RWPE2 (cell line): Measurements from ENCODE around the gene STARD13.

Experiments used
- ATAC-seq: fragments of 200-7000 bp; cut with Tn5 transposase; 3 replicates; pipeline ENCODE4 v1.9.1; 2021; ENCODE audit warnings: low read depth
- DNase-seq: peaks from one replicate; pipeline ENCODE4 v3.0.0-alpha.2; 2020; ENCODE audit warnings: low spot score
- H3K27ac ChIP-seq: fragments of 450-650 bp; 2 replicates; pipeline ENCODE4 v1.5.1; 2017; ENCODE audit warnings: mild to moderate bottlenecking; ENCODE audit not compliant: poor library complexity, severe bottlenecking
- H3K27me3 ChIP-seq: fragments of 250-450 bp; sonication (Bioruptor Pico); 2 replicates; pipeline ENCODE4 v1.5.1; 2021; ENCODE audit warnings: mild to moderate bottlenecking, moderate library complexity; ENCODE audit not compliant: insufficient read depth, poor library complexity, severe bottlenecking
- H3K36me3 ChIP-seq: fragments of 250-450 bp; sonication (Bioruptor Pico); 2 replicates; pipeline ENCODE4 v1.5.1; 2020; ENCODE audit warnings: low read depth, mild to moderate bottlenecking, moderate library complexity
- H3K4me1 ChIP-seq: fragments of 250-450 bp; sonication (Bioruptor Pico); 2 replicates; pipeline ENCODE4 v1.5.1; 2021; ENCODE audit warnings: mild to moderate bottlenecking, moderate library complexity; ENCODE audit not compliant: insufficient read depth, poor library complexity, severe bottlenecking
- H3K4me3 ChIP-seq: fragments of 250-450 bp; sonication (Bioruptor Pico); 2 replicates; pipeline ENCODE4 v1.5.1; 2021; ENCODE audit warnings: mild to moderate bottlenecking, moderate library complexity; ENCODE audit not compliant: severe bottlenecking
- H3K9me3 ChIP-seq: fragments of 250-450 bp; sonication (Bioruptor Pico); 2 replicates; pipeline ENCODE4 v1.5.1; 2021; ENCODE audit warnings: mild to moderate bottlenecking, moderate library complexity; ENCODE audit not compliant: severe bottlenecking
- TF ChIP-seq, protein P1 (sequence below): fragments of 450-650 bp; IDR thresholded peaks from one replicate; pipeline ENCODE4 v1.5.1; 2017; ENCODE audit warnings: mild to moderate bottlenecking, moderate library complexity; ENCODE audit not compliant: poor library complexity, severe bottlenecking

Gene STARD13

DNA sequence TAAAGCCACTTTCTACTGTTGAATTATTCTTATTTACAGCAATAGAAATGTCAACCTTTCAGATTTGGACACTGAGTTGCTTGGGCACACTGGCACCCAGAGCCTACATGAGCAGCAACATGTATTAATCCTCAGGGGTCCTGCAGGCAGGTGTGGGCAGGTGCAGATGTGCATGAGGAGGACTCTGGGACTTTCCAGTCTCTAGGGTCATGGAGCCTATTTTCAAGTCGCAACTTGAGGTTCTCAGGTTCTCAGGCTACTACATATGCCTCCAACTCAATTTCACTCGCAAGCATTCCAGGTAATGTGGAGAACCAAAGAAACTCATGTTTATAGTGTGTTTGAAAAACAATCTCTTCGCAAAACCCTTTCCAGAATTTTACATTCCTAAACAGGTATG, 73.2 kb downstream of the STARD13 start:
- no peak overlapping the region for H3K4me3 ChIP-seq
- no peaks in the 10 kb centered on the region for H3K27me3 ChIP-seq
- DNase-seq (no peak), ATAC-seq (no peak)
- no peaks in the 10 kb centered on the region for H3K9me3 ChIP-seq
- H3K4me1 ChIP-seq: peaks cover 52% of the 10 kb centered on the region
- H3K27ac ChIP-seq: peak overlapping the region; percentile 57
- TF ChIP-seq, protein P1, sequence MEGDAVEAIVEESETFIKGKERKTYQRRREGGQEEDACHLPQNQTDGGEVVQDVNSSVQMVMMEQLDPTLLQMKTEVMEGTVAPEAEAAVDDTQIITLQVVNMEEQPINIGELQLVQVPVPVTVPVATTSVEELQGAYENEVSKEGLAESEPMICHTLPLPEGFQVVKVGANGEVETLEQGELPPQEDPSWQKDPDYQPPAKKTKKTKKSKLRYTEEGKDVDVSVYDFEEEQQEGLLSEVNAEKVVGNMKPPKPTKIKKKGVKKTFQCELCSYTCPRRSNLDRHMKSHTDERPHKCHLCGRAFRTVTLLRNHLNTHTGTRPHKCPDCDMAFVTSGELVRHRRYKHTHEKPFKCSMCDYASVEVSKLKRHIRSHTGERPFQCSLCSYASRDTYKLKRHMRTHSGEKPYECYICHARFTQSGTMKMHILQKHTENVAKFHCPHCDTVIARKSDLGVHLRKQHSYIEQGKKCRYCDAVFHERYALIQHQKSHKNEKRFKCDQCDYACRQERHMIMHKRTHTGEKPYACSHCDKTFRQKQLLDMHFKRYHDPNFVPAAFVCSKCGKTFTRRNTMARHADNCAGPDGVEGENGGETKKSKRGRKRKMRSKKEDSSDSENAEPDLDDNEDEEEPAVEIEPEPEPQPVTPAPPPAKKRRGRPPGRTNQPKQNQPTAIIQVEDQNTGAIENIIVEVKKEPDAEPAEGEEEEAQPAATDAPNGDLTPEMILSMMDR: no peak
- no peaks in the 10 kb centered on the region; the same call in 1 of the 2 replicates for H3K36me3 ChIP-seq

DNA sequence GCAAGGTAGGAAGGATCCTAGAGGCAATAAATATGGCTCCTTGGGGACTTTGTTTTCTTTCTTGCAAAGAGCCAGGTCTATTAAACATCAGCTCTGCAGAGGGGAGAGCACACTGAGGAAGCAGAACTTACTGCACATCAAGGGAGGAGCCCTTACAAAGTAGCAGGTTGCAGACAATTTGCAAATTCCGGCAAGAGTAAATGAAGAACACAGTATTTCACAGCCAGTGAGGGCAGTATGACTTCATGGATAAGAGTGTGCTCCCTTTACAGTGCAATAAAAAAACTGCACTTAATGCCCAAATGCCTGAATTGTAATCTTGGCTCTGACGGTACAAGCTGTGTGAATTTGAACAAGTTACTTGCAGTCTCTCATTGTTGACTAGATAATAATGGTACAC, 75.5 kb downstream of the STARD13 start:
- Histone ChIP-seq H3K27ac (no peak overlapping the region), H3K4me1 (peaks cover 50% of the 10 kb centered on the region), H3K9me3 (no peaks in the 10 kb centered on the region), H3K4me3 (no peak overlapping the region), H3K36me3 (peaks cover 12% of the 10 kb centered on the region), H3K27me3 (no peaks in the 10 kb centered on the region)
- ATAC-seq (no peak), DNase-seq (no peak)
- TF ChIP-seq, protein P1: no peak

DNA sequence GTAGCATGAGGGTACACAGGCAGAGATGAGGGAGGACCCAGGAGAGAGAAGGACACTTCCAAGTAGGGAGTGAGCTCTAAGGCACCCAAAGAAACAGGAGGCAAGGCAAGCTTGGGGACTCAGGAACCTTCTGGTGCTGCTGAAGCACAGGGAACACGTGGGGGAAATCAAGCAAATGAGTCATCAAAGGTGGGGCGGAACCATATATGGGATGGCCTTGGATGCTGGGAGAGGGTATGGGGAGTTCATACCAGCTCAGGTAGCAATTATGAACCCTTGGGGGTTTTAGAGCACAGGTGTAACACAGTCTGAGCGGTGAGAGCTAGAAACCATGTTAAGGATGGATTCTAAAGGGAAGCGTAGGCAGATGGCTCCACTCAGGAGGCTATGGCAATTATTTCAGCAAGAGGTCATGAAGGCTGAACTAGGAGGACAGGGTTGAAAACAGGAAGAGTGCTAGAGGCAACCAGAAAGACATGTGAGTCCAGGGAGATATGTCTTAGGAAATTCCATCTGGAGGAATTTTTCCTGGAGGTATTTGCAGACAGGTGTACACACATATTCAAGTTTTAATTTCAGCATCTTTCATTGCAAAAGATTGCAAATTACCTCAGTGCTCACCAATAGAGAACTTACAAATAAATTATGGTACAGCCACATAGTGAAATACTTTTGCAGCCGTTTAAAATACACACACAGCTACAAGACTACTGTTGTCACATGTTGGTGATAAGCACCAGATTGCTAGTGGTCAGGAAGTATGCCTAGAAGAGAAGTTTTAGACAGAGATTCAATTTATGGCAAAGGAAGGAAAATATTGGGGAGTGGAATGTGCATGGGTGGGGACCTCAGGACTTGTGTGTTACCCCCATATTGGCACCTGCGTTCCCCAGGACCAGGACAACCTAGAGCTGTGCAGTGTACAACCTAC, 77.0 kb downstream of the STARD13 start:
- Histone ChIP-seq H3K27ac (peak overlapping the region; percentile 66), H3K36me3 (peaks cover 14% of the 10 kb centered on the region), H3K4me1 (peaks cover 36% of the 10 kb centered on the region), H3K4me3 (no peak overlapping the region), H3K9me3 (no peaks in the 10 kb centered on the region), H3K27me3 (no peaks in the 10 kb centered on the region)
- ATAC-seq (peak; percentile 74), DNase-seq (no peak)
- TF ChIP-seq, protein P1: no peak

DNA sequence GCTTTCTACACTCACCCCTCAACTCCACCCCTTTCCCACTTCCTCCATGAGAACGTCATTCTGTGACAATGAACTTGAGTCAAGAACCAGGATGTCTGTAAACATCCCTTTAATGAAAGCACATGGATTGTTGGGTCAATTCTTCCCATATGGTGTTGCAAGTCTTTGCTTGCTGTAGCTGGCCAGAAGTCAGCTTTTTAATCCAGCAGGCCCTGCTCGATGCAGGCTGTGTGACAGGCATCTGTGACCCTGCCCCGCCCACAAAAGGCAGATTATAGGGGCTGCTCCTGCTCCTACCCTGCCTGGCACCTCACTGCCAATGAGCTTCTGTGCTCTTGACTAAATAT, 78.0 kb downstream of the STARD13 start:
- Histone ChIP-seq H3K27ac (peak overlapping the region; percentile 66), H3K27me3 (no peaks in the 10 kb centered on the region), H3K36me3 (peaks cover 24% of the 10 kb centered on the region), H3K9me3 (no peaks in the 10 kb centered on the region), H3K4me1 (peaks cover 26% of the 10 kb centered on the region), H3K4me3 (no peak overlapping the region)
- TF ChIP-seq, protein P1: no peak
- peak; percentile 80 for ATAC-seq
- no peak for DNase-seq
